Pulmonary artery endothelial cell (primary cell): ENCODE results near the gene DDX41. TPM values are rescaled to one million over a fixed set of nuclear protein-coding genes. Genes with fewer than 3 reads are reported as not detected.
"Not testable (repeated sequence)": the region's sequence is repeated elsewhere in the genome, so short reads cannot be mapped to it uniquely, and the experiment has no call there.

Source experiments
- DNase-seq: peaks from one replicate; pipeline ENCODE4 v3.0.0-alpha.2; 2011; ENCODE audit warnings: low read depth, low spot score
- total RNA-seq: library from RNA; depleted of rRNA; stranded (reverse); fragments of >200 nt; gene quantifications from 2 replicates; pipeline ENCODE4 v1.2.3, GENCODE V29; 2014

The DDX41 gene
- total RNA-seq, 1 donor from 2014 or later, result 107 TPM

GRCh38 chr5:177498013-177498787 is 18.6 kb downstream of the DDX41 start:
- no peak for DNase-seq

- DNase-seq, result peak; percentile 85
These were observed 19.3 kb downstream of the DDX41 start, which contains the start of gene PDLIM7 for GRCh38 chr5:177497292-177498012. PDLIM7 (minus strand) TSS chr5:177497604; CDS start chr5:177496512, 1,092 bp downstream.

GRCh38 chr5:177496727-177497291 is 20.0 kb downstream of the DDX41 start:
- DNase-seq, result peak; percentile 75

DNA sequence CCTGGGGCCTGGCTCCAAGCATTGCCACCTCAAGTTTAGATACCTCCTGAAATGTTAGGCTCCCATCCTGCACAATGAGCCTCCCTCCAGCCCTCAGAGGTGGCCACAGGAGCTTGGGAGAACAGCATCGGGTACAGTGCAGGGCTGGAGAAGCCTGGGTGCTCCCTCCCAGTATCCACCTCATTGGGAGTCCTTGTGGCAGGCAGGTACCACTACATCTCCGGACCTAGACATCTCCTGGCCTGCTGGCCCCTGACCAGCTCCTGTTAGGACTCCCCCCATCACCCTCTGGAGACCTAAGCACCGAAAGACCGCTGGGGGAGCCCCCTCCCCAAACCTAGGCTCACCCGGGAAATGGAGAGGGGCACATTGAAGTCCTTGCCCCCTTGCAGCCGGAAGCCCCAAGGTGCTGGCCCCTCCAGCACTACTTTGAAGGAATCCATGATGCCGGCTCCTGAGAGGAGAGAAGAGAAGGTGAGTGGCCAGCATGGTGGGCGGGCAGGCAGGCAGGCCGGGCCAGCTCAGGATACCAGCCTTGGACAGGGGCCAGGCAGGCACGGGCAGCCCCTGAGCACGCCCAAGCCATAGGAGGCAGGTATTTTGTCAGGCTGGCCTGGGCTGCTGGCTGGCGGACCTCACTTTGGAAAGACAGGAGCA is 20.6 kb downstream of the DDX41 start:
- DNase-seq, result no peak

DNA sequence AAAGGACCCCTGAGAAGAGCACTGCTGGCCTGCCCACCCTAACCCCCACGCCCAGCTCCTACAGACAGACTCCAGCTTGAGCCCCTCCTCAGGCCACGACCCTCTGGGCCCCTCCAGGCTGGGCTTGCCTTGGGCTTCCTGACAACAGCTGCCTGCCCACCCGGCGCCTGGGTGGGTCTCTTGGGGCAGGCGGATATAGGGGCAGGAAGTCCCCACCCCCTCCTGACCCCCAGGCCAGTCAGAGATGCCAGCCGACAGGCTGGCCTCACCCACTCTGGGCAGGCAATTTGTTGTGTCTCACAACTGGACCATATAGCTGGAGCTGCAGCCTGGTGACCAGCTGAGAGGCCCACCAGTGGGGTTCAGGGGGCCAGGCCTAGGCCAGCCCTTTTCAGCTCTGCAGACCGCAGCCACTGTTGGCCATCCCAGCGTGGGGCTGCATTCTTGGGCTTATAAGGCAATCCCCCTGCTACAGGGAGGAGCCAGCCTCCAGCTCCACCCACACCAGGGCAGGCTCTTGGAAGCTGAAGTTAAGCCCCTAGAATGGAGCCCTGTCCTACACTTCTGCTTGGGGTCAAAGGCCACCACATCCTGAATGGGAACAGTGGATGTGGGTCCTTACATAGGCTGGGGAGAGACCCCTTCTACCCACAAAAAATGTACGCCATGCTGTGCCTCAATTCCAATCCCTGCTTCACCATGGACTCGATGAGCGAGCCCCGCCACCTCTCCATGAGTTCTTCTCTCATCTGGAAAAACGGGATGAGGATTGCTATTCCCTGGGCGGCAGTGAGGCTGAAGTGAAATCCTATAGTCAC is 21.3 kb downstream of the DDX41 start:
- peak; percentile 57 for DNase-seq

- DNase-seq, result peak; percentile 78
These were observed 22.2 kb downstream of the DDX41 start for GRCh38 chr5:177494346-177495195.

GRCh38 chr5:177493795-177494345 is 22.9 kb downstream of the DDX41 start:
- no peak for DNase-seq

- DNase-seq, result no peak
These were observed 23.9 kb downstream of the DDX41 start for GRCh38 chr5:177492841-177493240.

- DNase-seq, result no peak
These were observed 24.6 kb downstream of the DDX41 start for GRCh38 chr5:177491983-177492746.

GRCh38 chr5:177491429-177491945 is 25.3 kb downstream of the DDX41 start:
- DNase-seq, result no peak

- DNase-seq, result no peak
These were observed 25.8 kb downstream of the DDX41 start for GRCh38 chr5:177490992-177491391.

- DNase-seq, result no peak
These were observed 26.3 kb downstream of the DDX41 start for GRCh38 chr5:177490311-177490991.

GRCh38 chr5:177489119-177489716 is 27.5 kb downstream of the DDX41 start:
- no peak for DNase-seq

DNA sequence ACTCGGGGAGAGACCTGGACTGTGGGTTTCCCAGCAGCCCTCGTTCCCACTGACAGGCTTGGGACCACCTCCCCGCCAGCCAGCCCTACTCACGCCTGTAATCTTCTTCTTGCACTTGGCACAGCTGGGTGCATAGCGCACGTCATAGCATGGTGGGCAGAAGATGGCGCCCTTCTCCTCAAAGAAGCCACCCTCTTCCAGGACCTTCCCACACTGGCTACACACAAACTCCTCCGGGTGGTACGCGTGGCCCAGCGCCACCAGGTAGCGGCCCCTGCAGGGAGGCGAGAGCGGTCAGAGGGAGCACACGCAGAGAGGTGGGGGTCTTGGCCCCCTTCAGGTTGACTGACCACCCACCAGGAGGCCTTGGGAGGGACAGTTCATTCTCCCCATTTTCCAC is 28.8 kb downstream of the DDX41 start:
- DNase-seq, result no peak

DNA sequence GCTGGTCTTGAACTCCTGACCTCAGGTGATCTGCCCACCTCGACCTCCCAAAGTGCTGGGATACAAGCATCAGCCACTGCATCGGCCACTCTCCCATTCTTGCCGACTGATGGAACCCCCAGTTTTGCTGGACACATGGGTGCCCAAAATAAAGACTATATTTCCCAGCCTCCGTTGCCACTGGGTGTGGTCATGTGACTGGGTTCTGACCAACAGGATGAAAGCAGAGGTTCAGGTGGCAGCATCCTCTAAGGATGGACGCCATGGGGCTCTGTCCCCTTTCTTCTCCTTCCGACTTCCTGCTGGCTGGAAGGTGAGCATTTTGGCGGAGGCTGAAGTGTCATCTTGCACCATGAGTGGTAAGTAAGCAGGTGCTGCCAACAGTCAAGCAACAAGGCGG is 29.6 kb downstream of the DDX41 start:
- DNase-seq, result no peak

- DNase-seq, result no peak
These were observed 30.5 kb downstream of the DDX41 start for GRCh38 chr5:177486256-177486655.

- not testable (repeated sequence) for DNase-seq
These were observed 31.0 kb downstream of the DDX41 start for GRCh38 chr5:177485753-177486152.
